B cell (primary cell): Measurements from ENCODE around the gene SLCO3A1. TPM values are rescaled to one million over a fixed set of nuclear protein-coding genes. Genes with fewer than 3 reads are reported as not detected.

Experiments used
- ATAC-seq: fragments of 200-7000 bp; cut with Tn5 transposase; one replicate; pipeline ENCODE4 v1.10.0; 2021; ENCODE audit warnings: low read depth, mild to moderate bottlenecking, moderate number of reproducible peaks, moderate library complexity
- CTCF ChIA-PET: fragments of 350-600 bp; sonication (Branson Sonifier 250); formaldehyde crosslinking; loops from one replicate; lab custom pipeline; 2021; ENCODE audit warnings: antibody characterized with exemption, inconsistent platforms; lab: Charles Lee
- POLR2A ChIA-PET: fragments of 350-600 bp; sonication (Branson Sonifier 250); formaldehyde crosslinking; loops from one replicate; lab custom pipeline; 2021; ENCODE audit warnings: antibody characterized with exemption; lab: Charles Lee
- DNase-seq: peaks from one replicate; pipeline ENCODE4 v3.0.0; 2013
- H2AFZ ChIP-seq: 2 replicates; pipeline ENCODE4 v1.6.1; 2012; ENCODE audit warnings: mild to moderate bottlenecking, low read depth, low read length; ENCODE audit not compliant: insufficient read depth, poor library complexity, severe bottlenecking
- H3K27ac ChIP-seq, 2 donors: 1 replicate in 1 of 2; 2 replicates in 1 of 2; pipeline ENCODE4 v1.5.1; 2012 to 2013; ENCODE audit warnings: low read length in 2 of 2, mild to moderate bottlenecking in 2 of 2, moderate library complexity in 1 of 2
- H3K27me3 ChIP-seq, 4 experiments: fragments of 200-600 bp in 1 of 4; sonication (generic) in 1 of 4; replicated peaks in 1 of 4; 1 replicate in 2 of 4; 2 replicates in 2 of 4; pipeline versions ENCODE4 v1.6.1 to v1.7.0; 2013 to 2016; ENCODE audit warnings: low read length in 3 of 4, mild to moderate bottlenecking in 2 of 4, mixed read lengths in 1 of 4, moderate library complexity in 1 of 4; ENCODE audit not compliant: insufficient read depth in 4 of 4, control insufficient read depth in 3 of 4; ENCODE audit errors: control extremely low read depth in 1 of 4
- H3K36me3 ChIP-seq, 2 experiments: replicated peaks in 1 of 2; 1 replicate in 1 of 2; 2 replicates in 1 of 2; pipeline versions ENCODE4 v1.6.1 to v1.7.1; 2013; ENCODE audit warnings: low read length in 1 of 2; ENCODE audit not compliant: insufficient read depth in 2 of 2, control insufficient read depth in 1 of 2; ENCODE audit errors: control extremely low read depth in 1 of 2, extremely low read depth in 1 of 2
- H3K4me1 ChIP-seq, 2 donors: fragments of 200-600 bp in 1 of 2; sonication (generic) in 1 of 2; 1 replicate in 1 of 2; 2 replicates in 1 of 2; pipeline versions ENCODE4 v1.5.1 to v1.6.1; 2013 to 2017; ENCODE audit warnings: low read length in 2 of 2; ENCODE audit not compliant: control insufficient read depth in 2 of 2, insufficient read depth in 2 of 2
- H3K4me2 ChIP-seq: replicated peaks from 2 replicates; pipeline ENCODE3; 2012; ENCODE audit warnings: mild to moderate bottlenecking, low read depth, low read length; ENCODE audit not compliant: poor library complexity, severe bottlenecking
- H3K4me3 ChIP-seq, 5 experiments: fragments of 200-600 bp in 1 of 5; sonication (generic) in 1 of 5; 1 replicate in 3 of 5; 2 replicates in 2 of 5; pipeline versions ENCODE4 v1.5.1 to v1.7.0; 2011 to 2016; ENCODE audit warnings: low read length in 4 of 5, mild to moderate bottlenecking in 4 of 5, low read depth in 2 of 5, control low read depth in 1 of 5, moderate library complexity in 1 of 5; ENCODE audit not compliant: insufficient read depth in 1 of 5; ENCODE audit errors: control extremely low read depth in 1 of 5, extremely low read depth in 1 of 5
- H3K79me2 ChIP-seq: fragments of 200-600 bp; sonication (generic); one replicate; pipeline ENCODE4 v1.6.0; 2016; ENCODE audit warnings: low read length; ENCODE audit not compliant: control insufficient read depth, insufficient read depth
- H3K9ac ChIP-seq: fragments of 200-600 bp; sonication (generic); 2 replicates; pipeline ENCODE4 v1.6.1; 2017; ENCODE audit warnings: mild to moderate bottlenecking, low read length, moderate library complexity
- H3K9me3 ChIP-seq, 3 donors: one replicate each; pipeline versions ENCODE4 v1.6.1 to v1.7.1; 2013; ENCODE audit warnings: low read length in 2 of 3; ENCODE audit not compliant: control insufficient read depth in 2 of 3, insufficient read depth in 1 of 3; ENCODE audit errors: control extremely low read depth in 1 of 3
- H4K20me1 ChIP-seq: 2 replicates; pipeline ENCODE4 v1.6.0; 2012; ENCODE audit warnings: mild to moderate bottlenecking, low read length; ENCODE audit not compliant: insufficient read depth, control insufficient read depth, poor library complexity, severe bottlenecking
- H3K27ac Mint-ChIP-seq: one replicate; pipeline ENCODE4 v1.8.0; 2021; ENCODE audit warnings: mixed read lengths
- H3K27me3 Mint-ChIP-seq: one replicate; pipeline ENCODE4 v1.8.0; 2021; ENCODE audit warnings: mixed read lengths
- H3K4me1 Mint-ChIP-seq: one replicate; pipeline ENCODE4 v1.8.0; 2021; ENCODE audit warnings: mixed read lengths
- H3K4me3 Mint-ChIP-seq: one replicate; pipeline ENCODE4 v1.8.0; 2021; ENCODE audit warnings: mixed read lengths
- H3K9me3 Mint-ChIP-seq: one replicate; pipeline ENCODE4 v1.8.0; 2022; ENCODE audit warnings: mixed read lengths; ENCODE audit not compliant: insufficient read depth
- CTCF ChIP-seq: fragments of 200-600 bp; IDR thresholded peaks from one replicate; pipeline ENCODE4 v1.8.0; 2022; ENCODE audit warnings: antibody characterized with exemption, mild to moderate bottlenecking
- EZH2 ChIP-seq: IDR thresholded peaks from 2 replicates; pipeline ENCODE4 v1.6.1; 2012; ENCODE audit warnings: borderline replicate concordance, low read depth, mild to moderate bottlenecking, moderate library complexity, low read length; ENCODE audit not compliant: insufficient read depth, poor library complexity, severe bottlenecking
- WGBS: methylation state at CpG from one replicate; pipeline ENCODE4 v1.1.5; 2013; ENCODE audit warnings: missing lambda C conversion rate; ENCODE audit not compliant: insufficient coverage; 5-methylcytosine and 5-hydroxymethylcytosine counted together
- intact Hi-C: fragments of 100-400 bp; cut with micrococcal nuclease; formaldehyde crosslinking; loops from one replicate; pipeline ENCODE4 v1.10.0; 2022
- polyA plus RNA-seq: library from polyadenylated mRNA; depleted of rRNA; stranded (reverse); fragments of >200 nt; gene quantifications from 2 replicates; pipeline ENCODE4 v1.2.3, GENCODE V29; 2012
- total RNA-seq, 2 donors: library from RNA; stranded (reverse); fragments of 120-200 nt in 1 of 2; gene quantifications; 1 replicate in 1 of 2; 2 replicates in 1 of 2; pipeline versions ENCODE4 v1.2.3 to v1.2.4, GENCODE V29; 2013 to 2022

The SLCO3A1 gene
- total and polyA plus RNA-seq, 2 donors (not counting 1 experiment from before 2014, with no cell fraction given), result 0.99 to 2.3 TPM

GRCh38 chr15:92151168-92151567, 297.7 kb downstream of the SLCO3A1 start:
- Histone ChIP-seq H3K4me3 (no peak overlapping the region), H3K9ac (no peak overlapping the region), H3K36me3 (no peaks in the 10 kb centered on the region), H2AFZ (no peak overlapping the region), H3K4me1 (no peaks in the 10 kb centered on the region), H3K79me2 (no peaks in the 10 kb centered on the region), H3K4me2 (no peak overlapping the region), H3K27ac (no peak overlapping the region), H3K9me3 (no peaks in the 10 kb centered on the region), H4K20me1 (no peaks in the 10 kb centered on the region), H3K27me3 (no peaks in the 10 kb centered on the region)
- POLR2A ChIA-PET, result no interaction called here
- ATAC-seq (no peak), DNase-seq (no peak)
- no peaks in the 10 kb centered on the region for H3K4me1 Mint-ChIP-seq
- intact Hi-C loops, result no loop called here
- H3K4me3 Mint-ChIP-seq, result no peak overlapping the region
- no peak overlapping the region for H3K27ac Mint-ChIP-seq
- CTCF ChIA-PET, result no interaction called here
- no peaks in the 10 kb centered on the region for H3K27me3 Mint-ChIP-seq
- no peak for TF ChIP-seq CTCF
- TF ChIP-seq EZH2, result no peak
- no peaks in the 10 kb centered on the region for H3K9me3 Mint-ChIP-seq
- WGBS, result 78% methylated on average over 1 of the region's 8 CpGs

- DNase-seq (no peak), ATAC-seq (no peak)
- no peaks in the 10 kb centered on the region for H3K36me3 ChIP-seq
- H3K79me2 ChIP-seq, result no peaks in the 10 kb centered on the region
- intact Hi-C loops, result no loop called here
- no CpG with 5 or more reads among the region's 3 CpGs for WGBS
- no peak overlapping the region for H3K4me2 ChIP-seq
- ChIA-PET CTCF (no interaction called here), POLR2A (no interaction called here)
- H3K27me3 ChIP-seq, result no peaks in the 10 kb centered on the region
- no peak overlapping the region for H3K9ac ChIP-seq
- Mint-ChIP-seq H3K27ac (no peak overlapping the region), H3K4me1 (no peaks in the 10 kb centered on the region), H3K9me3 (no peaks in the 10 kb centered on the region), H3K4me3 (no peak overlapping the region), H3K27me3 (no peaks in the 10 kb centered on the region)
- no peaks in the 10 kb centered on the region for H4K20me1 ChIP-seq
- TF ChIP-seq CTCF (no peak), EZH2 (no peak)
- no peaks in the 10 kb centered on the region for H3K9me3 ChIP-seq
- H3K4me3 ChIP-seq, result no peak overlapping the region
- no peak overlapping the region for H2AFZ ChIP-seq
- H3K4me1 ChIP-seq, result no peaks in the 10 kb centered on the region
- no peak overlapping the region for H3K27ac ChIP-seq
Measured at GRCh38 chr15:92151741-92152140, 298.2 kb downstream of the SLCO3A1 start.
